22Rv1 (cell line): ENCODE results near the gene EIF4ENIF1.
"Not testable (repeated sequence)": the region's sequence is repeated elsewhere in the genome, so short reads cannot be mapped to it uniquely, and the experiment has no call there.

Source experiments
- H3K27ac ChIP-seq: fragments of 450-650 bp; 2 replicates; pipeline ENCODE4 v1.5.1; 2017
- CTCF ChIP-seq: fragments of 450-650 bp; IDR thresholded peaks from 2 replicates; pipeline ENCODE4 v1.5.1; 2017; ENCODE audit warnings: mild to moderate bottlenecking
- ZFX ChIP-seq: fragments of 450-650 bp; IDR thresholded peaks from 2 replicates; pipeline ENCODE4 v1.6.1; 2017; ENCODE audit warnings: antibody characterized with exemption, borderline replicate concordance

Gene EIF4ENIF1

GRCh38 chr22:31526270-31526669 lies 36.6 kb upstream of the EIF4ENIF1 start:
- no peak overlapping the region for H3K27ac ChIP-seq
- TF ChIP-seq CTCF: no peak
- TF ChIP-seq ZFX: no peak

- not testable (repeated sequence) for H3K27ac ChIP-seq
These were observed 34.5 kb upstream of the EIF4ENIF1 start for GRCh38 chr22:31524132-31524531.

- TF ChIP-seq ZFX: no peak
- TF ChIP-seq CTCF: no peak
- H3K27ac ChIP-seq: no peak overlapping the region
These were observed 30.4 kb upstream of the EIF4ENIF1 start for GRCh38 chr22:31520051-31520450.

GRCh38 chr22:31509061-31509762 lies 19.6 kb upstream of the EIF4ENIF1 start:
- TF ChIP-seq CTCF: no peak
- no peak for TF ChIP-seq ZFX
- no peak overlapping the region for H3K27ac ChIP-seq

GRCh38 chr22:31508536-31508935 lies 18.9 kb upstream of the EIF4ENIF1 start:
- no peak overlapping the region for H3K27ac ChIP-seq
- TF ChIP-seq CTCF (no peak), ZFX (no peak)

GRCh38 chr22:31507517-31507916 lies 17.9 kb upstream of the EIF4ENIF1 start:
- H3K27ac ChIP-seq: not testable (repeated sequence)

GRCh38 chr22:31504282-31504681 lies 14.6 kb upstream of the EIF4ENIF1 start:
- TF ChIP-seq CTCF (no peak), ZFX (no peak)
- H3K27ac ChIP-seq: no peak overlapping the region

- H3K27ac ChIP-seq: no peak overlapping the region
- no peak for TF ChIP-seq ZFX
- no peak for TF ChIP-seq CTCF
These were observed 13.7 kb upstream of the EIF4ENIF1 start for GRCh38 chr22:31503211-31503964.
